HL-60 (cell line): Measurements from ENCODE around the gene CDH5.

Experiments used
- DNase-seq, 2 experiments: peaks; one replicate each; pipeline ENCODE4 v3.0.0-alpha.2; 2010 to 2020; ENCODE audit warnings: low read depth in 1 of 2, low spot score in 1 of 2
- H3K27ac ChIP-seq: fragments of 250-450 bp; sonication (Bioruptor Pico); replicated peaks from 2 replicates; pipeline ENCODE4 v1.5.1; 2020; ENCODE audit warnings: mild to moderate bottlenecking, moderate library complexity
- H3K27me3 ChIP-seq: fragments of 250-450 bp; sonication (Bioruptor Pico); 2 replicates; pipeline ENCODE4 v1.5.1; 2021; ENCODE audit warnings: mild to moderate bottlenecking, moderate library complexity; ENCODE audit not compliant: insufficient read depth, poor library complexity, severe bottlenecking
- H3K4me3 ChIP-seq: replicated peaks from 2 replicates; pipeline ENCODE4 v1.5.1; 2011; ENCODE audit warnings: mild to moderate bottlenecking, control low read depth, low read length; ENCODE audit not compliant: insufficient read depth
- GABPA ChIP-seq: IDR thresholded peaks from 2 replicates; pipeline ENCODE4 v1.6.1; 2012; ENCODE audit warnings: low read depth
- POLR2AphosphoS5 ChIP-seq: IDR thresholded peaks from 2 replicates; pipeline ENCODE4 v1.6.1; 2012; ENCODE audit warnings: low read depth
- SPI1 ChIP-seq: IDR thresholded peaks from 2 replicates; pipeline ENCODE4 v1.6.1; 2012; ENCODE audit warnings: low read depth, mild to moderate bottlenecking, borderline replicate concordance
- TF ChIP-seq, protein P1 (sequence below): IDR thresholded peaks from one replicate; pipeline ENCODE4 v1.5.1; 2011; ENCODE audit warnings: low read length, control low read depth, inconsistent platforms; ENCODE audit not compliant: insufficient read depth
- TF ChIP-seq, protein P2 (sequence below): IDR thresholded peaks from 2 replicates; pipeline ENCODE4 v1.6.1; 2012; ENCODE audit warnings: low read depth; ENCODE audit not compliant: insufficient replicate concordance

The CDH5 gene

GRCh38 chr16:66352304-66352703, 14.2 kb upstream of the CDH5 start:
- TF ChIP-seq, protein P1, sequence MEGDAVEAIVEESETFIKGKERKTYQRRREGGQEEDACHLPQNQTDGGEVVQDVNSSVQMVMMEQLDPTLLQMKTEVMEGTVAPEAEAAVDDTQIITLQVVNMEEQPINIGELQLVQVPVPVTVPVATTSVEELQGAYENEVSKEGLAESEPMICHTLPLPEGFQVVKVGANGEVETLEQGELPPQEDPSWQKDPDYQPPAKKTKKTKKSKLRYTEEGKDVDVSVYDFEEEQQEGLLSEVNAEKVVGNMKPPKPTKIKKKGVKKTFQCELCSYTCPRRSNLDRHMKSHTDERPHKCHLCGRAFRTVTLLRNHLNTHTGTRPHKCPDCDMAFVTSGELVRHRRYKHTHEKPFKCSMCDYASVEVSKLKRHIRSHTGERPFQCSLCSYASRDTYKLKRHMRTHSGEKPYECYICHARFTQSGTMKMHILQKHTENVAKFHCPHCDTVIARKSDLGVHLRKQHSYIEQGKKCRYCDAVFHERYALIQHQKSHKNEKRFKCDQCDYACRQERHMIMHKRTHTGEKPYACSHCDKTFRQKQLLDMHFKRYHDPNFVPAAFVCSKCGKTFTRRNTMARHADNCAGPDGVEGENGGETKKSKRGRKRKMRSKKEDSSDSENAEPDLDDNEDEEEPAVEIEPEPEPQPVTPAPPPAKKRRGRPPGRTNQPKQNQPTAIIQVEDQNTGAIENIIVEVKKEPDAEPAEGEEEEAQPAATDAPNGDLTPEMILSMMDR = no peak
- no peak overlapping the region for H3K27ac ChIP-seq
- DNase-seq = no peak
- no peak overlapping the region for H3K4me3 ChIP-seq
- H3K27me3 ChIP-seq = peaks cover 4% of the 10 kb centered on the region

GRCh38 chr16:66353055-66353454, 13.4 kb upstream of the CDH5 start:
- no peak overlapping the region for H3K27ac ChIP-seq
- H3K27me3 ChIP-seq = peaks cover 4% of the 10 kb centered on the region
- TF ChIP-seq POLR2AphosphoS5 (no peak), GABPA (no peak), SPI1 (no peak)
- TF ChIP-seq, protein P2, sequence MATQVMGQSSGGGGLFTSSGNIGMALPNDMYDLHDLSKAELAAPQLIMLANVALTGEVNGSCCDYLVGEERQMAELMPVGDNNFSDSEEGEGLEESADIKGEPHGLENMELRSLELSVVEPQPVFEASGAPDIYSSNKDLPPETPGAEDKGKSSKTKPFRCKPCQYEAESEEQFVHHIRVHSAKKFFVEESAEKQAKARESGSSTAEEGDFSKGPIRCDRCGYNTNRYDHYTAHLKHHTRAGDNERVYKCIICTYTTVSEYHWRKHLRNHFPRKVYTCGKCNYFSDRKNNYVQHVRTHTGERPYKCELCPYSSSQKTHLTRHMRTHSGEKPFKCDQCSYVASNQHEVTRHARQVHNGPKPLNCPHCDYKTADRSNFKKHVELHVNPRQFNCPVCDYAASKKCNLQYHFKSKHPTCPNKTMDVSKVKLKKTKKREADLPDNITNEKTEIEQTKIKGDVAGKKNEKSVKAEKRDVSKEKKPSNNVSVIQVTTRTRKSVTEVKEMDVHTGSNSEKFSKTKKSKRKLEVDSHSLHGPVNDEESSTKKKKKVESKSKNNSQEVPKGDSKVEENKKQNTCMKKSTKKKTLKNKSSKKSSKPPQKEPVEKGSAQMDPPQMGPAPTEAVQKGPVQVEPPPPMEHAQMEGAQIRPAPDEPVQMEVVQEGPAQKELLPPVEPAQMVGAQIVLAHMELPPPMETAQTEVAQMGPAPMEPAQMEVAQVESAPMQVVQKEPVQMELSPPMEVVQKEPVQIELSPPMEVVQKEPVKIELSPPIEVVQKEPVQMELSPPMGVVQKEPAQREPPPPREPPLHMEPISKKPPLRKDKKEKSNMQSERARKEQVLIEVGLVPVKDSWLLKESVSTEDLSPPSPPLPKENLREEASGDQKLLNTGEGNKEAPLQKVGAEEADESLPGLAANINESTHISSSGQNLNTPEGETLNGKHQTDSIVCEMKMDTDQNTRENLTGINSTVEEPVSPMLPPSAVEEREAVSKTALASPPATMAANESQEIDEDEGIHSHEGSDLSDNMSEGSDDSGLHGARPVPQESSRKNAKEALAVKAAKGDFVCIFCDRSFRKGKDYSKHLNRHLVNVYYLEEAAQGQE = no peak
- TF ChIP-seq, protein P1 = no peak
- DNase-seq = no peak
- no peak overlapping the region for H3K4me3 ChIP-seq

DNA sequence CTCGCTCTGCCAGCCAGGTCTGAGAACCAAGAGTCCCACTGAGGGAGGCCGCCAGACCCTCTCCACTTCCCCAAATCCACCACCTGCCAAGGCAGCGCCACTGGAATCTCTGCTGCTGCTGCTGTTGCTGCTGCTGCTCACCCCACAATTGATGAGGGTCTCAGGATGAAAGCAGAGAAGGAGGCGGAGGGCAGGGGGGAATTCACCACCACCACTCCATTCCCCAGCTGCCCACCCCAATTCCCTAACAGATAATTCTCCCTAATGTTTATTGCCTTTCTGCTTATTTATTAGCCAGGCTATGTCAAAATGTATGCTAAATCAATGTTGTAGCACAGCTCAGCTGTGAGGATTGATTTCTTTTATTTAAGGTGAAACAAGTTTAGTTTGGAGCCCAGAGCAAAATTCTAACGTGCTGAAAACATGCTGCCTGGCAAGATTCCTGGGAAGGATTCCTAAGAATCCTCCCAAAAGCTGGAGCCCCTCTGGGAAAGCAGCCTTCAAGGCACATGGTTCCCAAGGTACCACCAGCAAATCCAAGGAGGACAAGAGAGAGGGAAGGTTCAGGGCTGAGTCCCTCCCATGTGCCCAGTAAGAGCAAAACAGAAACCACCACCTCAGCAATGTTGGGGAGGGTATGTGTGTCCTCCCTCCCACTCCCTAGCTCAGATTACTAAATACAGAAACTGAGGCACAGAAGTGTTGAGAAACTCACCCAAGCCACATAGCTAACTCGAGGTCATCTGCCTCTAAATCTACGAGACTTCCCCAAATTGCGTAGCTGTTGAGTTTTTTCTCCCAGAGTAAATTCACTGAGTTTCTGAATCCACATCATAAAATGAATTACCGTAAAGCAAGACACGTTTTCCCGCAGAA, 12.2 kb upstream of the CDH5 start:
- TF ChIP-seq, protein P1 = no peak
- TF ChIP-seq SPI1 (peak; percentile 21; the same call in 1 of the 2 replicates), GABPA (no peak), POLR2AphosphoS5 (no peak)
- H3K27me3 ChIP-seq = peaks cover 4% of the 10 kb centered on the region
- no peak for DNase-seq
- H3K27ac ChIP-seq = no peak overlapping the region
- H3K4me3 ChIP-seq = no peak overlapping the region

DNA sequence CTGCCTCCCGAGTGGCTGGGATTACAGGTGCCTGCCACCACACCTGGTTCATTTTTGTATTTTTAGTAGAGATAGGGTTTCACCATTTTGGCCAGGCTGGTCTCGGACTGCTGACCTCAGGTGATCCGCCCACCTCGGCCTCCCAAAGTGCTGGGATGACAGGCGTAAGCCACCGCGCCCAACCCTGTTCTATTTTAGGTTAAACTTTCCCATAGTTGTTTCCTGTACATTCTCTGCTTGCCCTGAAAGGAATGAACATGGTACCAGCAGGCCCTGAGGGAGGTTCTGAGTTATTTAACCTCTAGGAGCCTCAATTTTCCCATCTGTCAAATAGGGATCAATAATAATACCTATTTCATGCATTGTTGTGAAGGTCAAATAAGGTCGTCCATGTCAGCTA, 11.0 kb upstream of the CDH5 start:
- Histone ChIP-seq H3K4me3 (no peak overlapping the region), H3K27me3 (peaks cover 4% of the 10 kb centered on the region), H3K27ac (no peak overlapping the region)
- no peak for DNase-seq
- TF ChIP-seq SPI1 = no peak
- no peak for TF ChIP-seq GABPA
- TF ChIP-seq POLR2AphosphoS5 = no peak
- TF ChIP-seq, protein P1 = no peak
- TF ChIP-seq, protein P2 = no peak
